Measurements from ENCODE around the gene PRDM12.

GRCh38 chr9:130681769-130682420 lies 17.5 kb downstream of the PRDM12 start:
- TF ChIP-seq CTCF (IDR thresholded peaks at IDR 0.05), result no peak
- no peak for TF ChIP-seq POLR2A (IDR thresholded peaks at IDR 0.05)
